ENCODE results near the gene CRELD2. TPM values are rescaled to one million over a fixed set of nuclear protein-coding genes. Genes with fewer than 3 reads are reported as not detected.

CRELD2 gene
- total and polyA plus RNA-seq, 2 of the 4 experiments (the other 2 are of a cell fraction), result 36.2 to 70.7 TPM

- ATAC-seq (ENCODE audit: low read depth), result peak; percentile 3
- H3K9ac ChIP-seq (ENCODE audit: low read depth, low read length), result peak overlapping the region; percentile 66
Observed at GRCh38 chr22:49959782-49960158, 41.3 kb downstream of the CRELD2 start.

More at GRCh38 chr22:49959782-49960158, 41.3 kb downstream of the CRELD2 start:
- no peaks in the 10 kb centered on the region for H3K27me3 ChIP-seq (ENCODE audit: control insufficient read depth, insufficient read depth, low read length)
- dilution Hi-C loops (cut with HindIII; ENCODE audit: low sequenced_read_pairs, unreplicated experiment) (no loop called here), in situ Hi-C loops (cut with MboI; ENCODE audit: low sequenced_read_pairs) (no loop called here), intact Hi-C loops (cut with micrococcal nuclease) (no loop called here)
- ChIA-PET POLR2A (ENCODE audit: unreplicated experiment) (no interaction called here), CTCF (no interaction called here)
- H3K4me1 ChIP-seq (ENCODE audit: control insufficient read depth, insufficient read depth, low read length), result peaks cover 25% of the 10 kb centered on the region
- peak overlapping the region; percentile 44 for H3K4ac ChIP-seq (ENCODE audit: low read depth, low read length)
- 13% methylated on average over 12 of the region's 21 CpGs; no CpG with 5 or more reads in 1 of the 2 experiments for WGBS, 2 experiments (ENCODE audit: extremely low coverage in 2 of 2, insufficient read length in 1 of 2)
- no peak overlapping the region for H3K18ac ChIP-seq (ENCODE audit: low read depth, low read length)
- peaks cover 12 to 30% of the 10 kb centered on the region in 2 experiments for H3K79me1 ChIP-seq (ENCODE audit: low read depth in 1 of 2, low read length in 2 of 2)
- H2BK5ac ChIP-seq (ENCODE audit: low read depth, low read length, poor library complexity, severe bottlenecking), result peak overlapping the region; percentile 91
- H2AK5ac ChIP-seq (ENCODE audit: low read depth, low read length), result peak overlapping the region; percentile 95
- peaks cover 37% of the 10 kb centered on the region for H4K20me1 ChIP-seq (ENCODE audit: insufficient read depth, low read length)
- H3K36me3 ChIP-seq (ENCODE audit: control insufficient read depth, insufficient read depth, low read length), result peaks cover 26% of the 10 kb centered on the region
- H3K9me1 ChIP-seq (ENCODE audit: insufficient read depth, low read length), result peaks cover 3% of the 10 kb centered on the region; the same call in 1 of the 2 replicates
- TF ChIP-seq MXI1 (IDR thresholded peaks at IDR 0.05; ENCODE audit: borderline replicate concordance, low read depth, low read length), result no peak
- no peak for TF ChIP-seq FOS (IDR thresholded peaks at IDR 0.05; ENCODE audit: low read depth, low read length)
- TF ChIP-seq, protein P1, sequence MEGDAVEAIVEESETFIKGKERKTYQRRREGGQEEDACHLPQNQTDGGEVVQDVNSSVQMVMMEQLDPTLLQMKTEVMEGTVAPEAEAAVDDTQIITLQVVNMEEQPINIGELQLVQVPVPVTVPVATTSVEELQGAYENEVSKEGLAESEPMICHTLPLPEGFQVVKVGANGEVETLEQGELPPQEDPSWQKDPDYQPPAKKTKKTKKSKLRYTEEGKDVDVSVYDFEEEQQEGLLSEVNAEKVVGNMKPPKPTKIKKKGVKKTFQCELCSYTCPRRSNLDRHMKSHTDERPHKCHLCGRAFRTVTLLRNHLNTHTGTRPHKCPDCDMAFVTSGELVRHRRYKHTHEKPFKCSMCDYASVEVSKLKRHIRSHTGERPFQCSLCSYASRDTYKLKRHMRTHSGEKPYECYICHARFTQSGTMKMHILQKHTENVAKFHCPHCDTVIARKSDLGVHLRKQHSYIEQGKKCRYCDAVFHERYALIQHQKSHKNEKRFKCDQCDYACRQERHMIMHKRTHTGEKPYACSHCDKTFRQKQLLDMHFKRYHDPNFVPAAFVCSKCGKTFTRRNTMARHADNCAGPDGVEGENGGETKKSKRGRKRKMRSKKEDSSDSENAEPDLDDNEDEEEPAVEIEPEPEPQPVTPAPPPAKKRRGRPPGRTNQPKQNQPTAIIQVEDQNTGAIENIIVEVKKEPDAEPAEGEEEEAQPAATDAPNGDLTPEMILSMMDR (conservative IDR thresholded peaks at IDR 0.05; ENCODE audit: low read depth, low read length), result no peak
- no peak for TF ChIP-seq MAZ (IDR thresholded peaks at IDR 0.05; ENCODE audit: borderline replicate concordance, low read depth, low read length)
- no peak for TF ChIP-seq CHD1 (IDR thresholded peaks at IDR 0.05; ENCODE audit: low read depth, low read length)
- TF ChIP-seq RAD21 (IDR thresholded peaks at IDR 0.05; ENCODE audit: low read length), result no peak
- no peak for TF ChIP-seq CEBPB (IDR thresholded peaks at IDR 0.05; ENCODE audit: low read depth, low read length)
- TF ChIP-seq USF2 (IDR thresholded peaks at IDR 0.05; ENCODE audit: low read depth, low read length), result no peak
- peak overlapping the region; percentile 71 for H3K27ac ChIP-seq (ENCODE audit: insufficient read depth, low read length)
- peak overlapping the region; percentile 83 to 92 for H4K8ac ChIP-seq (ENCODE audit: low read depth in 2 of 2, low read length in 2 of 2)
- H3K4me2 ChIP-seq (ENCODE audit: low read depth, low read length), result peak overlapping the region; percentile 84
- peak overlapping the region; percentile 47; the same call in 2 of the 3 replicates for H2BK15ac ChIP-seq (ENCODE audit: low read depth, low read length)
- H3K4me3 ChIP-seq (ENCODE audit: insufficient read depth, low read depth, low read length), result peak overlapping the region; percentile 58
- no TSS peak for BruUV-seq (replicated peaks)
- no peak overlapping the region for H2BK20ac ChIP-seq (ENCODE audit: low read depth, low read length)
- no peak for DNase-seq
- peak overlapping the region; percentile 93 for H2AK9ac ChIP-seq (replicated peaks; ENCODE audit: low read depth, low read length, poor library complexity)
- no peak overlapping the region; the same call in 1 of the 2 replicates for H3K14ac ChIP-seq (replicated peaks; ENCODE audit: low read depth, low read length)
- H3K9me3 ChIP-seq (ENCODE audit: control insufficient read depth, insufficient read depth, low read length), result no peaks in the 10 kb centered on the region
- H2AFZ ChIP-seq (replicated peaks; ENCODE audit: low read length, poor library complexity), result peak overlapping the region; percentile 94
- peak overlapping the region; percentile 85 for H4K91ac ChIP-seq (ENCODE audit: insufficient read depth, low read depth, low read length)
- H3K23ac ChIP-seq (ENCODE audit: low read depth, low read length), result peak overlapping the region; percentile 53
- peak overlapping the region; percentile 35 for H4K5ac ChIP-seq (ENCODE audit: low read depth, low read length)
- H3K56ac ChIP-seq (ENCODE audit: extremely low read depth, insufficient read depth, low read length), result no peak overlapping the region
- peak overlapping the region; percentile 37 for H2BK120ac ChIP-seq (ENCODE audit: low read depth, low read length)

Measured in IMR-90 (cell line).